Endodermal cell (in vitro differentiated cells): ENCODE data around the gene DNAJB11. TPM values are rescaled to one million over a fixed set of nuclear protein-coding genes. Genes with fewer than 3 reads are reported as not detected.

ENCODE experiments used
- DNase-seq: peaks from one replicate; pipeline ENCODE4 v3.0.0-alpha.2; 2017
- H3K27ac ChIP-seq: 2 replicates; pipeline ENCODE4 v1.5.1; 2013; ENCODE audit warnings: mild to moderate bottlenecking, low read depth, low read length, moderate library complexity
- H3K27me3 ChIP-seq: 2 replicates; pipeline ENCODE4 v1.6.1; 2013; ENCODE audit warnings: mild to moderate bottlenecking, low read length, moderate library complexity; ENCODE audit not compliant: insufficient read depth, control insufficient read depth, poor library complexity, severe bottlenecking
- H3K36me3 ChIP-seq: 2 replicates; pipeline ENCODE4 v1.7.0; 2013; ENCODE audit warnings: mild to moderate bottlenecking, low read length, moderate library complexity; ENCODE audit not compliant: control insufficient read depth, insufficient read depth
- H3K4me1 ChIP-seq: one replicate; pipeline ENCODE4 v1.7.0; 2013; ENCODE audit warnings: low read length; ENCODE audit not compliant: control insufficient read depth, insufficient read depth
- H3K4me3 ChIP-seq: 2 replicates; pipeline ENCODE4 v1.5.1; 2013; ENCODE audit warnings: mild to moderate bottlenecking, low read length, moderate library complexity
- H3K9ac ChIP-seq: 2 replicates; pipeline ENCODE4 v1.6.1; 2013; ENCODE audit warnings: mild to moderate bottlenecking, low read length, moderate library complexity; ENCODE audit not compliant: poor library complexity, severe bottlenecking; ENCODE audit errors: extremely low read depth
- H3K9me3 ChIP-seq: 2 replicates; pipeline ENCODE4 v1.6.1; 2013; ENCODE audit warnings: mild to moderate bottlenecking, low read length, moderate library complexity; ENCODE audit not compliant: control insufficient read depth
- H3K27ac Mint-ChIP-seq: 2 replicates; pipeline ENCODE4 v1.8.0; 2020; ENCODE audit warnings: mixed read lengths
- H3K27me3 Mint-ChIP-seq: 2 replicates; pipeline ENCODE4 v1.8.0; 2021; ENCODE audit warnings: mild to moderate bottlenecking, mixed read lengths; ENCODE audit not compliant: insufficient read depth
- H3K36me3 Mint-ChIP-seq: 2 replicates; pipeline ENCODE4 v1.8.0; 2020; ENCODE audit warnings: low read depth, mixed read lengths
- H3K4me1 Mint-ChIP-seq: 2 replicates; pipeline ENCODE4 v1.8.0; 2020; ENCODE audit warnings: mixed read lengths
- H3K4me3 Mint-ChIP-seq: 2 replicates; pipeline ENCODE4 v1.8.0; 2020; ENCODE audit warnings: mild to moderate bottlenecking, moderate library complexity, mixed read lengths
- H3K9me3 Mint-ChIP-seq: 2 replicates; pipeline ENCODE4 v1.8.0; 2020; ENCODE audit warnings: mild to moderate bottlenecking, mixed read lengths
- WGBS, 2 experiments: methylation state at CpG; one replicate each; pipeline versions ENCODE4 v1.1.5 to v1.1.7; 2013; ENCODE audit warnings: missing lambda C conversion rate in 2 of 2, mixed read lengths in 1 of 2; ENCODE audit not compliant: insufficient coverage in 1 of 2, insufficient read length in 1 of 2; 5-methylcytosine and 5-hydroxymethylcytosine counted together
- total RNA-seq, 2 donors: library from RNA; stranded (reverse); fragmentation: NEBNext Ultra II Directional in 1 of 2; extraction: Animal tissue kit (Norgen Biotek cat#: 25700) in 1 of 2; gene quantifications; 2 replicates in 1 of 2; 3 replicates in 1 of 2; pipeline ENCODE4 v1.2.1, GENCODE V29; 2021
- TF ChIP-seq, protein P1 (sequence below): fragments of 200-600 bp; sonication (generic); conservative IDR thresholded peaks from 2 replicates; pipeline ENCODE4 v1.5.0; 2021; ENCODE audit warnings: antibody characterized with exemption, mild to moderate bottlenecking

Gene DNAJB11
- total RNA-seq, 2 donors from 2014 or later, result 59.8 to 81.5 TPM

- Mint-ChIP-seq H3K27ac (no peak overlapping the region), H3K9me3 (no peaks in the 10 kb centered on the region), H3K36me3 (no peaks in the 10 kb centered on the region), H3K4me3 (no peak overlapping the region), H3K27me3 (peaks cover 63% of the 10 kb centered on the region), H3K4me1 (peaks cover 8% of the 10 kb centered on the region)
- H3K9ac ChIP-seq, result no peak overlapping the region
- WGBS, 2 experiments, result 48 to 56% methylated on average over 14 to 31 of the region's 31 CpGs
- H3K4me3 ChIP-seq, result no peak overlapping the region
- no peaks in the 10 kb centered on the region for H3K36me3 ChIP-seq
- no peaks in the 10 kb centered on the region for H3K9me3 ChIP-seq
- H3K4me1 ChIP-seq, result no peaks in the 10 kb centered on the region
- no peak overlapping the region for H3K27ac ChIP-seq
- peaks cover 37% of the 10 kb centered on the region for H3K27me3 ChIP-seq
- peak; percentile 91 for DNase-seq
- TF ChIP-seq, protein P1, sequence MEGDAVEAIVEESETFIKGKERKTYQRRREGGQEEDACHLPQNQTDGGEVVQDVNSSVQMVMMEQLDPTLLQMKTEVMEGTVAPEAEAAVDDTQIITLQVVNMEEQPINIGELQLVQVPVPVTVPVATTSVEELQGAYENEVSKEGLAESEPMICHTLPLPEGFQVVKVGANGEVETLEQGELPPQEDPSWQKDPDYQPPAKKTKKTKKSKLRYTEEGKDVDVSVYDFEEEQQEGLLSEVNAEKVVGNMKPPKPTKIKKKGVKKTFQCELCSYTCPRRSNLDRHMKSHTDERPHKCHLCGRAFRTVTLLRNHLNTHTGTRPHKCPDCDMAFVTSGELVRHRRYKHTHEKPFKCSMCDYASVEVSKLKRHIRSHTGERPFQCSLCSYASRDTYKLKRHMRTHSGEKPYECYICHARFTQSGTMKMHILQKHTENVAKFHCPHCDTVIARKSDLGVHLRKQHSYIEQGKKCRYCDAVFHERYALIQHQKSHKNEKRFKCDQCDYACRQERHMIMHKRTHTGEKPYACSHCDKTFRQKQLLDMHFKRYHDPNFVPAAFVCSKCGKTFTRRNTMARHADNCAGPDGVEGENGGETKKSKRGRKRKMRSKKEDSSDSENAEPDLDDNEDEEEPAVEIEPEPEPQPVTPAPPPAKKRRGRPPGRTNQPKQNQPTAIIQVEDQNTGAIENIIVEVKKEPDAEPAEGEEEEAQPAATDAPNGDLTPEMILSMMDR, result peak; percentile 96
Observed at GRCh38 chr3:186617036-186617946, 46.8 kb downstream of the DNAJB11 start.

- WGBS, 2 experiments, result 95 to 98% methylated on average over 8 of the region's 8 CpGs
- Mint-ChIP-seq H3K4me1 (peaks cover 8% of the 10 kb centered on the region), H3K9me3 (no peaks in the 10 kb centered on the region), H3K4me3 (no peak overlapping the region), H3K27ac (no peak overlapping the region), H3K36me3 (no peaks in the 10 kb centered on the region), H3K27me3 (peaks cover 52% of the 10 kb centered on the region)
- TF ChIP-seq, protein P1, result no peak
- Histone ChIP-seq H3K36me3 (no peaks in the 10 kb centered on the region), H3K4me1 (no peaks in the 10 kb centered on the region), H3K9me3 (no peaks in the 10 kb centered on the region), H3K9ac (no peak overlapping the region), H3K27ac (no peak overlapping the region), H3K27me3 (peaks cover 28% of the 10 kb centered on the region), H3K4me3 (no peak overlapping the region)
- no peak for DNase-seq
Observed at GRCh38 chr3:186618318-186618938, 47.9 kb downstream of the DNAJB11 start.

DNA sequence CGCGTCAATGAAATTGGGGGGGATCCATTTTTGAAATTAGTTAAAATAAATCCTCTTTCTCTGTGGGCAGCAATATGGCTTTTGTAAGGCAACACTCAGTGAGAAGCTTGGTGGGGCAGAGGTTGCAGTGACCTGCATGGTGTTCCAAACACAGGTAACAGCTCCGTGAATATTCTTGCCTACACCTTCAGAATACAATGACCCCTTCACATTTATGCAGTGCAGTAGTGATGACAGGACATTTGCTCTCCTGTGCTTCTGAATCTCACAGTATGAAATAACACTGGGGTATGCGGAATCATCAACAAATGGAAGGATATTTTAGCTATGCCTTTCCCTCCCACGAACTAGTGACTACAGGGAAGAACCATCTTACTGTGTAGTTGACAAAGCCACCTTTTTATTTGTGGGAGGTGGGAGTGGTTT, 49.3 kb downstream of the DNAJB11 start:
- no peaks in the 10 kb centered on the region for H3K4me1 ChIP-seq
- no peak overlapping the region for H3K4me3 Mint-ChIP-seq
- peaks cover 8% of the 10 kb centered on the region for H3K4me1 Mint-ChIP-seq
- no peak overlapping the region for H3K9ac ChIP-seq
- peaks cover 17% of the 10 kb centered on the region for H3K27me3 ChIP-seq
- no peaks in the 10 kb centered on the region for H3K36me3 ChIP-seq
- peaks cover 42% of the 10 kb centered on the region for H3K27me3 Mint-ChIP-seq
- no peaks in the 10 kb centered on the region for H3K9me3 ChIP-seq
- H3K27ac Mint-ChIP-seq, result no peak overlapping the region
- no peak overlapping the region for H3K27ac ChIP-seq
- H3K36me3 Mint-ChIP-seq, result no peaks in the 10 kb centered on the region
- DNase-seq, result no peak
- WGBS, 2 experiments, result 94 to 100% methylated on average over 5 of the region's 5 CpGs
- H3K9me3 Mint-ChIP-seq, result no peaks in the 10 kb centered on the region
- H3K4me3 ChIP-seq, result no peak overlapping the region
- TF ChIP-seq, protein P1, result no peak
